Prostate gland (tissue), 2 donors: Measurements from ENCODE around the gene EPB41L2. TPM values are rescaled to one million over a fixed set of nuclear protein-coding genes. Genes with fewer than 3 reads are reported as not detected.

Source experiments
- DNase-seq: peaks from one replicate; pipeline ENCODE4 v3.0.0-alpha.2; 2019; ENCODE audit warnings: low spot score
- H3K27ac ChIP-seq, 2 donors: fragments of 200-600 bp; sonication (generic); 2 replicates each; pipeline ENCODE4 v1.5.1; 2017 to 2019
- H3K27me3 ChIP-seq: fragments of 200-600 bp; sonication (generic); replicated peaks from 2 replicates; pipeline ENCODE4 v1.5.1; 2019; ENCODE audit not compliant: insufficient read depth
- H3K36me3 ChIP-seq, 2 donors: fragments of 200-600 bp; sonication (generic); 1 replicate in 1 of 2; 2 replicates in 1 of 2; pipeline versions ENCODE4 v1.5.1 to v1.8.1; 2017 to 2019
- H3K4me1 ChIP-seq: fragments of 200-600 bp; sonication (generic); replicated peaks from 2 replicates; pipeline ENCODE4 v1.5.1; 2019
- H3K4me3 ChIP-seq, 2 donors: fragments of 200-600 bp; sonication (generic); 2 replicates each; pipeline ENCODE4 v1.5.1; 2017 to 2019
- H3K9me3 ChIP-seq: fragments of 200-600 bp; sonication (generic); 2 replicates; pipeline ENCODE4 v1.5.1; 2017
- POLR2A ChIP-seq: fragments of 450-650 bp; IDR thresholded peaks from one replicate; pipeline ENCODE4 v1.6.1; 2016; ENCODE audit warnings: antibody characterized with exemption, mild to moderate bottlenecking
- POLR2AphosphoS5 ChIP-seq: sonication (generic); formaldehyde crosslinking; IDR thresholded peaks from one replicate; pipeline ENCODE4 v1.6.1; 2017; ENCODE audit warnings: antibody characterized with exemption
- WGBS: methylation state at CpG from one replicate; pipeline ENCODE4 v1.1.5; 2018; 5-methylcytosine and 5-hydroxymethylcytosine counted together
- intact Hi-C: fragments of 100-400 bp; cut with DNase I; formaldehyde crosslinking; loops from one replicate; pipeline ENCODE4 v1.14.2; 2022
- total RNA-seq, 2 donors: library from RNA; depleted of rRNA; stranded (reverse); fragments of >200 nt; gene quantifications; one replicate each; pipeline ENCODE4 v1.1.0, GENCODE V29; 2016
- TF ChIP-seq, protein P1 (sequence below), 4 experiments: fragments of 200-600 bp in 2 of 4; fragments of 450-650 bp in 2 of 4; sonication (generic) in 2 of 4; IDR thresholded peaks; 1 replicate in 3 of 4; 2 replicates in 1 of 4; pipeline ENCODE4 v1.5.1; 2016 to 2019; ENCODE audit warnings: antibody characterized with exemption in 4 of 4, mild to moderate bottlenecking in 2 of 4, moderate library complexity in 2 of 4

The EPB41L2 gene
- total RNA-seq, 2 donors from 2014 or later = 11.9 to 105 TPM

DNA sequence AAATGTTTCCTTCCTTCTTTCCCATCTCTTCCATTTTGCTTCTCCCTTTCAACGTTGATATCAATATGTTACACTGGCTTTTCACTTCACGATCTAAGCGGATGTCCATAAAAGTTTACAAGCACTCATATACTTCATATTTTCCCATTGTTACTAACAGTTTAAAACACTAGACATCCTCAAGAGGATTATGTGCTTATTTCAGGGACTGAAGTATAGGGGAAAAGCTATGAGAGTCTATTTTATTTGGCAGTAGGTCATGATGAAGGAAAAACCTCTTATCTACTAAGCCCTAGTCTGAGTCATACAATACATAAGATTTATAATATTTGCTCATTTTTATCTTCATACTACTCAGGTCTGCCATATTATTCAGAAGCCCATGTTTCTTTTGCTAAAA is 20.6 kb upstream of the EPB41L2 start:
- H3K4me3 ChIP-seq = no peak overlapping the region
- H3K9me3 ChIP-seq = peaks cover 6% of the 10 kb centered on the region
- H3K27ac ChIP-seq = no peak overlapping the region
- no peak for DNase-seq
- intact Hi-C loops = no loop called here
- no peaks in the 10 kb centered on the region for H3K4me1 ChIP-seq
- WGBS = 48% methylated on average over 3 of the region's 3 CpGs
- peaks cover 2% of the 10 kb centered on the region for H3K27me3 ChIP-seq
- TF ChIP-seq, protein P1, sequence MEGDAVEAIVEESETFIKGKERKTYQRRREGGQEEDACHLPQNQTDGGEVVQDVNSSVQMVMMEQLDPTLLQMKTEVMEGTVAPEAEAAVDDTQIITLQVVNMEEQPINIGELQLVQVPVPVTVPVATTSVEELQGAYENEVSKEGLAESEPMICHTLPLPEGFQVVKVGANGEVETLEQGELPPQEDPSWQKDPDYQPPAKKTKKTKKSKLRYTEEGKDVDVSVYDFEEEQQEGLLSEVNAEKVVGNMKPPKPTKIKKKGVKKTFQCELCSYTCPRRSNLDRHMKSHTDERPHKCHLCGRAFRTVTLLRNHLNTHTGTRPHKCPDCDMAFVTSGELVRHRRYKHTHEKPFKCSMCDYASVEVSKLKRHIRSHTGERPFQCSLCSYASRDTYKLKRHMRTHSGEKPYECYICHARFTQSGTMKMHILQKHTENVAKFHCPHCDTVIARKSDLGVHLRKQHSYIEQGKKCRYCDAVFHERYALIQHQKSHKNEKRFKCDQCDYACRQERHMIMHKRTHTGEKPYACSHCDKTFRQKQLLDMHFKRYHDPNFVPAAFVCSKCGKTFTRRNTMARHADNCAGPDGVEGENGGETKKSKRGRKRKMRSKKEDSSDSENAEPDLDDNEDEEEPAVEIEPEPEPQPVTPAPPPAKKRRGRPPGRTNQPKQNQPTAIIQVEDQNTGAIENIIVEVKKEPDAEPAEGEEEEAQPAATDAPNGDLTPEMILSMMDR (IDR thresholded peaks at IDR 0.05) = no peak
- TF ChIP-seq POLR2A (no peak), POLR2AphosphoS5 (no peak)
- no peaks in the 10 kb centered on the region for H3K36me3 ChIP-seq

DNA sequence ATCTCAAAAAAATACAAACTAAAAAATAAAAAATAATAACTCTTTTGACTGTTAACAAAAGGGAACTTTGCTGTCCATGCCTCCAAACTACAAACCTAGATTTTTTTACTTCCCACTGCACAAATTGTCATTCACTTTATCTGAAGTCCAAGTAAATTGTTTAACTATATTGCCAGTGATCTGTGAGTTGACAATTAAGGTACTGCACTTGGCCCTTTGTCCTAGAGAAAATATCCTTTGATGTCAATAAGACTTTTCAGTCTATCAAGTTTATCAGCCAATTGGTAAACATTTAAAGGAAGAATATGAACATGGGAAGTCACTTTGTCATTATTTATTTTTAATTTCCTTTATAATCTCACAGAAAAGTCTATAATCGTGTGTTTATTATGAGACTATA is 19.3 kb upstream of the EPB41L2 start:
- WGBS = 34% methylated on average over 1 of the region's 1 CpG
- no peak for TF ChIP-seq POLR2AphosphoS5
- TF ChIP-seq, protein P1 (IDR thresholded peaks at IDR 0.05) = no peak
- no peak for TF ChIP-seq POLR2A
- Histone ChIP-seq H3K4me3 (no peak overlapping the region), H3K36me3 (no peaks in the 10 kb centered on the region), H3K27ac (no peak overlapping the region), H3K9me3 (peaks cover 6% of the 10 kb centered on the region), H3K27me3 (peaks cover 2% of the 10 kb centered on the region), H3K4me1 (no peaks in the 10 kb centered on the region)
- intact Hi-C loops = no loop called here
- no peak for DNase-seq

DNA sequence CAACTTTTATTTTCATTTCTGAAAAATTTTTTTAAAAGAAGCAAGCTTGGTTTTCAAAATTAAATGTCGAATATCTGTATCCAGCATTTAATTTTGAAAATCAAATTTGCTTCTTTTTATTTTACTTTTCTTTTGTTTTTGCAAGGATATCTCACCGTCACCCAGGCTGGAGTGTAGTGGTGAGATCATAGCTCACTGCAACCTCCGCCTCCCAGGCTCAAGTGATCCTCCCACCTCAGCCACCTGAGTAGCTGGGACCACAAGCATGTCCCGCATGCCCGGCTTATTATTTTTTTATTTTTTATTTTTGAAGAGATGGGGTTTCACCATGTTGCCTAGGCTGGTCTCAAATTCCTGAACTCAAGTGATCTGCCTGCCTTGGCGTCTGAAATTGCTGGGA is 17.0 kb upstream of the EPB41L2 start:
- TF ChIP-seq POLR2A (no peak), POLR2AphosphoS5 (no peak)
- TF ChIP-seq, protein P1 (IDR thresholded peaks at IDR 0.05) = no peak
- Histone ChIP-seq H3K9me3 (no peaks in the 10 kb centered on the region), H3K4me1 (no peaks in the 10 kb centered on the region), H3K4me3 (no peak overlapping the region), H3K36me3 (no peaks in the 10 kb centered on the region), H3K27ac (no peak overlapping the region), H3K27me3 (peaks cover 2% of the 10 kb centered on the region)
- intact Hi-C loops = no loop called here
- 96% methylated on average over 6 of the region's 6 CpGs for WGBS
- no peak for DNase-seq

DNA sequence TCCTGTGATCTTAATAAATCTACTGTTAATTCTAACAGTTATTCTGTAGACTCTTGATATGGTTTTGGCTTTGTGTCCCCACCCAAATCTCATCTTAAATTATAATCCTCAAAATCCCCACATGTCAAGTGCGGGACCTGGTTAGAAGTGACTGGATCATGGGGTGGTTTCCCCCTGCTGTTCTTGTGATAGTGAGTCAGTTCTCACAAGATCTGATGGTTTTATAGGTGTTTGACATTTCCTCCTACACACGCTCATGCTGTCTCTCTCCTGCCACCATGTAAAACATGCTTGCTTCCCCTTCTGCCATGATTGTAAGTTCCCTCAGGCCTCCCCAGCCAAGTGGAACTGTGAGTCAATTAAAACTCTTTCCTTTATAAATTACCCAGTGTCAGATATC is 10.5 kb upstream of the EPB41L2 start:
- H3K4me3 ChIP-seq = no peak overlapping the region
- H3K9me3 ChIP-seq = no peaks in the 10 kb centered on the region
- H3K27me3 ChIP-seq = no peaks in the 10 kb centered on the region
- 86% methylated on average over 2 of the region's 2 CpGs for WGBS
- TF ChIP-seq POLR2A = no peak
- TF ChIP-seq, protein P1 (IDR thresholded peaks at IDR 0.05) = no peak
- no peak for TF ChIP-seq POLR2AphosphoS5
- no peaks in the 10 kb centered on the region for H3K36me3 ChIP-seq
- no peak overlapping the region for H3K27ac ChIP-seq
- H3K4me1 ChIP-seq = no peaks in the 10 kb centered on the region
- intact Hi-C loops = no loop called here
- no peak for DNase-seq

DNA sequence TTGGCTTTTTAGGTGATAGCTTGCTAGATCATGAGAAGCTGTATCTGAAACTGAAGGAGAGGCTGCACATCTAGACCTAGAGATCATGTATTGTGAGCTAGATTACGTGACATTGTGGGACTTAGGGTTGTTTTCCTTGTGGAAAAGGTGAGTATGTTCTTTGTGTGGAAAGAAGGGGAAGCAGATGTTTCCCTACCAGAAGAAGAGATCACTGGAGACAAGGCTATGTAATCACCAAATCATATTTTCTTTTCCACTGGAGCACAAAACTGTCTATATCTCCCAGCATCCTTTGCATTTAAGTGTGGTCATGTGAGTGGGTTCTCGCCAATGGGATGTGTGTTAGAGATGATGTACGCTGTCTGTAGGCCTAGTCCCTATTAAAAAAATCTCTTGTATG is 7.0 kb upstream of the EPB41L2 start:
- no peaks in the 10 kb centered on the region for H3K9me3 ChIP-seq
- intact Hi-C loops = no loop called here

More for the DNA sequence above, 7.0 kb upstream of the EPB41L2 start:
- WGBS = 94% methylated on average over 3 of the region's 3 CpGs
- Histone ChIP-seq H3K4me1 (no peaks in the 10 kb centered on the region), H3K27ac (no peak overlapping the region), H3K36me3 (no peaks in the 10 kb centered on the region), H3K4me3 (no peak overlapping the region), H3K27me3 (no peaks in the 10 kb centered on the region)
- TF ChIP-seq POLR2AphosphoS5 = no peak
- no peak for TF ChIP-seq POLR2A
- DNase-seq = no peak
